ENCODE results near the gene ZNF692.
"Not testable (repeated sequence)": the region's sequence is repeated elsewhere in the genome, so short reads cannot be mapped to it uniquely, and the experiment has no call there.

The ZNF692 gene

GRCh38 chr1:248858891-248859889, at the start of gene ZNF692:
Gene ZNF692 (minus strand): TSS chr1:248859085. CDS start chr1:248858309, 776 bp downstream.
- peak; percentile 98 for DNase-seq

GRCh38 chr1:248906753-248907661, 48.1 kb upstream of the ZNF692 start:
- DNase-seq = no peak

GRCh38 chr1:248906009-248906752, 47.3 kb upstream of the ZNF692 start, which contains the start of gene PGBD2:
Gene PGBD2 (plus strand): TSS chr1:248906235. CDS start chr1:248913863, 7,628 bp downstream.
- peak; percentile 94 for DNase-seq

GRCh38 chr1:248905662-248906008, 46.8 kb upstream of the ZNF692 start:
- DNase-seq = no peak

GRCh38 chr1:248904437-248905216, 45.7 kb upstream of the ZNF692 start:
- DNase-seq = no peak

- DNase-seq = no peak
Measured at GRCh38 chr1:248901578-248901977, 42.7 kb upstream of the ZNF692 start.

- DNase-seq = no peak
Measured at GRCh38 chr1:248900637-248901036, 41.8 kb upstream of the ZNF692 start.

GRCh38 chr1:248897412-248898337, 38.8 kb upstream of the ZNF692 start:
- no peak for DNase-seq

- no peak for DNase-seq
Measured at GRCh38 chr1:248894837-248895236, 36.0 kb upstream of the ZNF692 start.

GRCh38 chr1:248892590-248892989, 33.7 kb upstream of the ZNF692 start:
- no peak for DNase-seq

GRCh38 chr1:248891758-248892157, 32.9 kb upstream of the ZNF692 start:
- no peak for DNase-seq

- no peak for DNase-seq
Measured at GRCh38 chr1:248890549-248891498, 31.9 kb upstream of the ZNF692 start.

- DNase-seq = not testable (repeated sequence)
Measured at GRCh38 chr1:248889914-248890243, 31.0 kb upstream of the ZNF692 start.

GRCh38 chr1:248886237-248886895, 27.5 kb upstream of the ZNF692 start:
- no peak for DNase-seq

GRCh38 chr1:248885646-248886045, 26.8 kb upstream of the ZNF692 start:
- DNase-seq = no peak

GRCh38 chr1:248884632-248885295, 25.9 kb upstream of the ZNF692 start:
- no peak for DNase-seq

- not testable (repeated sequence) for DNase-seq
Measured at GRCh38 chr1:248882427-248882826, 23.5 kb upstream of the ZNF692 start.

- no peak for DNase-seq
Measured at GRCh38 chr1:248881261-248881660, 22.4 kb upstream of the ZNF692 start.

Data from CD4-positive, alpha-beta T cell treated with Interleukin-21 for 1 hour (primary cell).